H54 (cell line): ENCODE results near the gene ANKRD50.

ENCODE experiments used
- DNase-seq: peaks from one replicate; pipeline ENCODE4 v3.0.0; 2011; ENCODE audit warnings: low spot score, mixed read lengths; ENCODE audit not compliant: insufficient read length
- FAIRE-seq: peaks from 3 replicates; lab custom pipeline; 2011; peaks lifted over from hg19 to GRCh38; lab: Jason Lieb, UNC
- POLR2A ChIP-seq: IDR thresholded peaks from 2 replicates; pipeline ENCODE4 v1.6.1; 2011; ENCODE audit warnings: low read depth, mild to moderate bottlenecking, low read length

Gene ANKRD50

DNA sequence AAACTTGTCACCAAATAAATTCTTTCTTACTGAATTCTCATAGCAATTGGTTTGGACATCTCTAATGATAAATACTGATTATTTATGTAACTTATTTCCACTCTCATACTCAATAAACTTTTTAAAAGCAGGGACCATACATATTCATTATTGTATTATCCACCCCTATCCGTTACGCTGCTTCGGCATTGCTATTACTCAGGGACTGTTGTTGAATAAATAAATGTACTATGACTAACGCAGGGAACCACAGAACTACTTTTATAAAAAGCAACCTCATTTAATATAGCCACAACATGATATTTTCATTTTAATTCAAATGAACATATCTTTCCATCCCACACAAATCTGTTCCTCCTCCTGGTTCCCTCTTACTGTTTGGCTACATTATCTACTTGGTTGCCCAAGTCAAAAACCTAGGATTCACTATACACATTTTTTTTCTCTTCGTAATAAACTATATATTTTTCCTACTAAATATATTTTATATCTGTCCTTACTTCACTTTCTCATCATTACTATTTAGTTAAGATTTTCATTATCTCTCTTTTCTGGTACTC is 14.9 kb upstream of the ANKRD50 start:
- DNase-seq (no peak), FAIRE-seq (no peak)
- TF ChIP-seq POLR2A, result no peak

DNA sequence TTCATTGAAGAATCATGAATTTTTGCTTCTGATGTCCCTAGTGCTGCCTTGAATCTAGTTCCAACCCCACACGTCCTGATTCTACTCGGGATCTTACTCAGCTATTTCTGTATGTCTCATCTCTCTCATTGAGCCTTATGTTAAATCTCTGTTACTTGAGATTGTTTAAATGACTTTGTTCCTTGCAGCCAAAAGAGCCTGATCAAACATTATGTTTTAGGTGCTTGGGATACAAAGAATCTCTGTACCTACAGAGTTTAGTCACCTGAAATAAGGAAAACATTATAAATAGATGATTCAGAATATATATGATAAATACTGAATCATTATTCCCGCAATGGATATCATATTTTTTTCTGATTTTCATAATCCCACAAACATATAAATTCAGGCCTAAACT is 13.7 kb upstream of the ANKRD50 start:
- TF ChIP-seq POLR2A, result no peak
- no peak for FAIRE-seq

DNA sequence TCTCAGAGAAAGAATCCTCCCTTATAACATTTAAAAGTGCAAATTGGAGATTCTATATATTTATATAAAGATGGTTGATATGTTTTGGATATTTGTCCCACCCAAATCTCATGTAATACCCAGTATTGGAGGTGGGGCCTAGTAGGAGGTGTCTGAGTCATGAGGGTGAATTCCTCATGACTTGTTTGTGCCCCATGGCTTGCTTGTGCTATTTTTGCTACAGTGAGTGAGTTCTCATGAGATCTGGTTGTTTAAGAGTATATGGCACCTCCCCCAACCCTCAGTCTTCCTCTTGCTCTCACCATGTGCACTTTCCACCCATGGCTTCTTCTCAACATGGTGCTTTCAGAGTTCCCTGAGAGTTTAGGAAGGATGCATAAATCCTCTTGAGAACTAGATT is 9.5 kb upstream of the ANKRD50 start:
- FAIRE-seq (no peak), DNase-seq (no peak)
- TF ChIP-seq POLR2A, result no peak

More for the DNA sequence above, 13.7 kb upstream of the ANKRD50 start:
- DNase-seq, result no peak

DNA sequence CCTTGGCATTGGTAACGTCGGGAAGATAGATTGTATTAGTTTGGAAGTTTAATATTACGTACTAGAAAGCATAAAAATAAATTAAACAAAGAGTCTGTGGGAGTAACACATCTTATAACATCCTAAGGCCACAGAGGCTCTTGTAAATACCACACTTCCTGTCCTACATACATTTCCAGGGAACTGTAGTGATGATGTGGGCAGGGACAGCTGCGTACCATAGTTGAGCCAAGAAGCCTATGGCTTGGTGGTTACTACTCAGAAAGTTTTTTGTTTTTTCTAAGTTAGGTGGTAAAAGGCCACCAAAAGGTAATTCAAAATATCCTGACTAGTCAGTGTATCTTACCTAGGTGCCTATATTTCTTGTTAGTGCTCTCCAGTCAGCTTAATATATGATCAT is 4.6 kb upstream of the ANKRD50 start:
- DNase-seq (no peak), FAIRE-seq (no peak)
- no peak for TF ChIP-seq POLR2A

DNA sequence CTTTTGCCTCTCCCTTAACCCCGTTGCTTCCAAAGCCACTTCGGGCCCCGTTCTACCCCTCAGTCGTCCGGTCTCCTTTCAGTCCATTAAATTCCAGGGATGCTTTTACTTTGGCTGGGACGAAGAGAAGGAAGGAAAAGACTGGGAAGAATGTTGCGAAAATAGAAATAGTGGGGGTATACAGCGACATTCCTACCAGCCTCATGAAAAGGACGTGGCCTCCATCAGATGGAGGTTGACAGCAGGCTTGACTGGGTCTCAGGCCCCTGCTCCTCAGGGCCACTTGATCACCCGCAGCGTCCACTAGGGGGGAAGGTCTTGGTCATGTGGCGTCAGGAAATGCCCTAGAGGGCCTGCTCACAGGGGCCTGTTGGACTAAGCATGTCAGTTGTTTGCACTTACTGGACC is 657 bp upstream of the ANKRD50 start:
- peak; percentile 6 for FAIRE-seq

DNA sequence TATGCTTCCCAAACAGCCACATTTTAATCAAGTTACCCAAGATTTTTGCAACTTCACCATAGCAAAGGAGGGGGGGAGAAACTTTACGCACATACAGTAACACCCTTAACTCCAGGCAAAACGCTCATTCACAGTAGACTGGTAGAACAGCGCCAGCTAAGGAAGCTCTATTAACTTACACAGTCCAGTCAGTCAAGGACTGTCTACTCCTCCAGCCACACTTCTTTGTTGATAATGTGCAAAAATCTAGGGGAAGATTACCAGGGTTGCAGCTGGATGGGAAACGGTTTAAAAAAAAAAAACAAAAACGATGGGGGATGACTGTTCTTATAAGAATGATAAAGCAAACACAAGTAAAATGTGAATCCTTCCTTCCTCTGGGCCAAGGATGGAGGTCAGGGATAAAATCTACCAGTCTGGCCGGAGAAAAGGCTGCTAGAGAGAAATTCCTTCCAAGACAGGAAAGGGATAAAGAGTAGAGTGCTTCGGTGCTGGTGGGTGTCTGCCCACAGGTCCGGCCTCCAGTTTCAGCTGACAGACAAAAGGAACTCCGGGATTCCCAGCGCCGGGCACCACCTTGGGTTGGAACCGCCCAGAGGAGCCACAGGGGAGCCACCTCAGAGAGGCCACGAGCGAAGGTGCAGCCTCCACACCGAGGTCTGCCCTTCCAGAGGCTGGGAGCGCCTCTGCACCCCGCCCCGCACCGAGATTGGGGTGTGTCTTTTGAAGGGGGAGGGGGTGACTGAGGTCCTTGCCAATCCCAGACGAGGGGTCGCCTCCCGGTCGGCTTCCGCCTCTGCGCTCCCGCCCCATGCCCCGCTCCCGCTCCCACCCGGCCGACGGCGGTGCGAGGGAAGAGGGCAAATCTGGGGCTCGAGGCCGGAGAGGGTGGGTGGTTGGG is 811 bp downstream of the ANKRD50 start:
- DNase-seq, result peak; percentile 49
- TF ChIP-seq POLR2A, result peak; percentile 59
- FAIRE-seq, result peak; percentile 64

More for the DNA sequence above, 657 bp upstream of the ANKRD50 start:
- DNase-seq, result peak; percentile 35
- no peak for TF ChIP-seq POLR2A

DNA sequence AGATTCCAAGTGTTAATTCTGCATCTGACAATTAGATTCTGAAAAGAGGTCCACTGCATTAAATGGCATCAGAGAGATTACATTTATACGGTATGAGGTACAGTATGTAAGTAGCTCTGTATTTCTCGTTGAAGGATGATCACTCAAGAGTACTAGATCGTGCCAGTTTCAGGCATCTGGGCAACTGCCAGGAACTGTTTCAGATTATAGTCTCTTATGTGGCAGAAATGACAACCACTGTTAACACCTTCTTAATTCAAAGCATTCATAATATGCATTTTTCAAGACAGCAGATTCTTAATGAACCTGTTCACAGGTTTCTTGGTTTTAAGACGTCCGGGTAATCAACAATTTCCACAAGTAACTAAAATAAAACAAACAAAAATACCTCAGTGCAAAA is 1.6 kb downstream of the ANKRD50 start:
- no peak for DNase-seq
- FAIRE-seq, result no peak
- TF ChIP-seq POLR2A, result no peak

DNA sequence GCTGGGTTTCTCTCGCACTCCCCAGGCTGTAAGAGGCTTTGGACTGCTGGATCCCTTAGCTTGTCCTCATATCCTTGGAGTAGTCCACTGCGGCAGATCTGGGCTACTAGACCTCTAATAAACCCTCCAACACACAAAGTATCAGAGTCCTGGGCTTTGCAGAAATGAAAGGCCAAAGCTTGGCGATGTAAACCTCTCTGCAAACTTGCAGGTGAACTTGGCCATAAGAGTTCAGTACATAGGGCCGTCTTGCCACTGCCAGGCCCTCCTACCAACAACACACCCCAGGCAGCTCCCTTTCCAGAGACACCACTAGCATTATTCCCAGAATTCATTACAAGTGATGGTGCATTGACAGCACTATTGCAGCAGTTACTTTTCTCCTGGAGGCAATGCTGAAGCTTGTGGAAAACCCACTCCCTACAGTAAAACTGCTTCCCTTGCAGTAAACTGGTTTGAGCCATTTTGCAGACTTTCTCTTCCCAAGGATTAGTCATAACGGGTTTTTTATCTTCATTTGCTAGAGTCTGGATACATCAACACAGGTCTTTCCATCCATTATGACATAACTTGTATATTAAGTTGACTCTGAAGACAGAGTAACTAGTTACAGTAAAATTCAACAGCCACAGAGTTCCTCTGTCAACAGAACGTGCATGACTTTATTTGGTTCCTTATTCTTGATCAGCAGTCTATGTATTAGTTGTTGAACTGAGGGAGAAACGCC is 2.4 kb downstream of the ANKRD50 start:
- FAIRE-seq (no peak), DNase-seq (no peak)
- no peak for TF ChIP-seq POLR2A

DNA sequence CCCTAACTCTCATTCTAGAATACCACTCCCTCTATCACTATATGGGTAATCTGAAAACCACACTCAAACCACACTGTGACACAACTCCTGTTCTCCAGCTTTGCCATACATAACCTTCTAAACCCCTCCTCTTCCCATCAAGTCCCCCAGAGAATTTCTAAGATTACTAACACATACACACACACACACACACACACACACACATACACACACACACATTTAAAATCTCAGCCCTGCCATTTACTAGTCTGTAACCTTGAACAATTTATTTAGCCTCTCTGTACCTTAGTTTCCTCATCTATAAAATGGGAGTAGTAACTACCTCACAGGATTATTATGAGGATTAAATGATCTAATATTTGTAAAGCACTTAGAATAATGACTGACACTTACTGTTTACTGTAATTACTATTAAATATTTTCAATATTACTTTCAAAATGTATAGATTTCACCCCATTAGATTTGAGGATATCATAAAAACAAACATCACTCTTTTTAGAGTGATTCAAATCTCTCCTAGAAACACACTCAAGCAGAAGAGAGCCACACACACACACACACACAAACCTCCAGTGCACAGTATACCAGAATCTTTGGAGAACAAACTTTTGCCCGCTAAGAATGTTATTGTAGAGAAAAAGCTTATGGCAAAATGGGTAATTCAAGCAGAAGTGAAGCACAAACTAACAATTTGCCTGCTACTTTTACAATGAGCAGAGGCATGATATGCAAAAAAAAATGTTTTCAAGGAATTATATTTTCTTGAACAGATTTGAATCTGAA is 3.8 kb downstream of the ANKRD50 start:
- FAIRE-seq (no peak), DNase-seq (no peak)
- TF ChIP-seq POLR2A, result no peak

DNA sequence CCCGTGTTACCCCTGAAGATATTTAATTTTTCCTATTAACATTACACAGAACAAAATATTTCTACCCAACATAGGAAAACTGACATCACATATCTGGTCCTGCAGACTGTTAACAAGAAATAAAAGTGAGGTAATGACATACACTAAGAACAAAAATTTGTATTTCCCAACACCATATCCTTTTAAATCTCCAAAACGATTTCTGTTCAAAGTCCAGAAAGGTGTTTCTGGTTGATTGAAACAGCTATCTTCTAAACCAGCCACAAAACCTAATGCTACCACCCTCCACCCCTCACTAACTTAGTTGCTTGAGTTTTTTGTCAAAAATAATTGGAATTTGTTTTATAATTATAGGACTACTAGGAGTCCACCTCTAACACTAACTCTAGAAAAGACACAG is 7.1 kb downstream of the ANKRD50 start:
- no peak for DNase-seq
- TF ChIP-seq POLR2A, result no peak
- FAIRE-seq, result no peak

DNA sequence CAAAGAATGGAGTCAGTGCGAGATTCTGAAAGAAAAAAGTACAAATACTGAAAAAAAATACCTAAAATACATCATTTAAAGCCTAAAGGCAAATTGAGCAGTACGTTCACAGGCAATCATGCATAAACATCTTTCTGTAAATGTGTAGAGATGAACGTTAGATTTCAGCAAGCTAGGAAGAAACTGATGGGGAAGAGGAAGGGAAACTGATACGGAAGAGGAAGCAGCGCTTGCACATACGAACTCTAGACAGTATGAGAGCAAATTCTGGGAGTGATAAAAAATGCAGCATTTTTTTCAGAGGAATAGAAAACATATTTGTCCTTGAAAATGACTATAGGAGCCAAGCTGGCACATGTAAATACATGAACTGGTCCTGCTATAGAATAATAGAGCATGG is 9.4 kb downstream of the ANKRD50 start:
- FAIRE-seq (no peak), DNase-seq (no peak)
- no peak for TF ChIP-seq POLR2A

DNA sequence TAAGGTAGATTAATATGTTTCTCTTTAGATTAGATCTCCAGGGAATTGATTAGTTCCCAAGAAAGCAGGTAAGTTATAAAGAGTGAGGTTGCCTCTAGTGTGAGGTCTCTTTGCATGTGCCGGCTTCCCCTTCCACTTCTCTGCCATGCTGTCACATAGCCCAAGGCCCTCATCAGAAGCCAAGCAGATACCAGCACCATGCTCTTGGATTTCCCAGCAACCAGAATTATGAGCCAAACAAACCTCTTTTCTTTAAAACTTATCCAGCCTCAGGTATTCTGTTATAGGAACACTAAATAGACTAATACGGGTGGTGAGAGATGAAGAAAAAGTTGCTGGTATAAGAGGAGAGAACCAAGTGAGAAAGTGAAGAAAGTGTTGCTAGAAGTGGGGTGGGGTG is 15.1 kb downstream of the ANKRD50 start:
- no peak for TF ChIP-seq POLR2A

DNA sequence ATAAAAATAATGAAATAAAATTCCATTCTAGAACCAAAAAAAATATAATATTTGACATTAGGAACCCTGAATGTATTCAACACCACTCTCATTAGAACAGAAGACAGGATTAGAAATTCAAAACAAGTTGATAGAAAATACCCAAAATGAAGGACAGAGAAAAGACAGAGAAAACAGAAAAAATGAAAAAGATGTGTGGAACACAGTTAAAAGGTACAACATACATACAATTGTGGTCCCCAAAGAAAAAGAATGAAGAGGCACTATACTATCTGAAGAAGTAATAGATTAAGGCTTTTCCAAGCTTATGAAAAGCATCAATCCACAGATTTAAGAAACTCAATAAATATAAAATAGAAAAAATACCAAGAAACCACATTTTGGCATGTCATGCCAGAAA is 16.4 kb downstream of the ANKRD50 start:
- TF ChIP-seq POLR2A, result no peak
- no peak for DNase-seq
- no peak for FAIRE-seq

More for the DNA sequence above, 15.1 kb downstream of the ANKRD50 start:
- DNase-seq, result no peak
- FAIRE-seq, result no peak
